IMR-90 (cell line): ENCODE measurements around the gene ERGIC1.

ENCODE experiments used
- BHLHE40 ChIP-seq: fragments of 150-350 bp; IDR thresholded peaks from 2 replicates; pipeline ENCODE4 v1.6.1; 2016; ENCODE audit warnings: mild to moderate bottlenecking, low read depth, low read length
- CEBPB ChIP-seq: IDR thresholded peaks from 2 replicates; pipeline ENCODE4 v1.6.1; 2012; ENCODE audit warnings: low read depth, low read length, improper control_type of control experiment
- FOS ChIP-seq: fragments of 150-350 bp; IDR thresholded peaks from 2 replicates; pipeline ENCODE4 v1.6.1; 2016; ENCODE audit warnings: low read depth, low read length
- POLR2A ChIP-seq: IDR thresholded peaks from 2 replicates; pipeline ENCODE4 v1.6.1; 2012; ENCODE audit warnings: mild to moderate bottlenecking, low read depth, low read length
- RAD21 ChIP-seq: IDR thresholded peaks from 2 replicates; pipeline ENCODE4 v1.6.1; 2012; ENCODE audit warnings: low read length, improper control_type of control experiment
- RCOR1 ChIP-seq: IDR thresholded peaks from 2 replicates; pipeline ENCODE4 v1.6.1; 2012; ENCODE audit warnings: mild to moderate bottlenecking, low read length, improper control_type of control experiment; ENCODE audit not compliant: insufficient replicate concordance
- RFX5 ChIP-seq: IDR thresholded peaks from 2 replicates; pipeline ENCODE4 v1.8.0; 2012; ENCODE audit warnings: low read depth, mild to moderate bottlenecking, low read length, moderate library complexity
- SMC3 ChIP-seq: fragments of 150-350 bp; IDR thresholded peaks from 2 replicates; pipeline ENCODE4 v1.6.1; 2016; ENCODE audit warnings: low read depth, mild to moderate bottlenecking, antibody characterized with exemption, low read length, moderate library complexity
- USF2 ChIP-seq: fragments of 150-350 bp; IDR thresholded peaks from 2 replicates; pipeline ENCODE4 v1.6.1; 2017; ENCODE audit warnings: mild to moderate bottlenecking, antibody characterized with exemption, low read length, low read depth
- TF ChIP-seq, protein P1 (sequence below): conservative IDR thresholded peaks from 2 replicates; pipeline ENCODE4 v1.5.1; 2012; ENCODE audit warnings: mild to moderate bottlenecking, low read depth, low read length, improper control_type of control experiment
- TF ChIP-seq, protein P2 (sequence below): fragments of 150-350 bp; IDR thresholded peaks from 2 replicates; pipeline ENCODE4 v1.6.1; 2016; ENCODE audit warnings: low read depth, mild to moderate bottlenecking, low read length, moderate library complexity, borderline replicate concordance

GRCh38 chr5:172942556-172942955, 108.5 kb downstream of the ERGIC1 start:
- TF ChIP-seq POLR2A (no peak), RCOR1 (no peak), SMC3 (no peak), RAD21 (no peak), USF2 (no peak), CEBPB (no peak), FOS (no peak), RFX5 (no peak), BHLHE40 (no peak)
- TF ChIP-seq, protein P1, sequence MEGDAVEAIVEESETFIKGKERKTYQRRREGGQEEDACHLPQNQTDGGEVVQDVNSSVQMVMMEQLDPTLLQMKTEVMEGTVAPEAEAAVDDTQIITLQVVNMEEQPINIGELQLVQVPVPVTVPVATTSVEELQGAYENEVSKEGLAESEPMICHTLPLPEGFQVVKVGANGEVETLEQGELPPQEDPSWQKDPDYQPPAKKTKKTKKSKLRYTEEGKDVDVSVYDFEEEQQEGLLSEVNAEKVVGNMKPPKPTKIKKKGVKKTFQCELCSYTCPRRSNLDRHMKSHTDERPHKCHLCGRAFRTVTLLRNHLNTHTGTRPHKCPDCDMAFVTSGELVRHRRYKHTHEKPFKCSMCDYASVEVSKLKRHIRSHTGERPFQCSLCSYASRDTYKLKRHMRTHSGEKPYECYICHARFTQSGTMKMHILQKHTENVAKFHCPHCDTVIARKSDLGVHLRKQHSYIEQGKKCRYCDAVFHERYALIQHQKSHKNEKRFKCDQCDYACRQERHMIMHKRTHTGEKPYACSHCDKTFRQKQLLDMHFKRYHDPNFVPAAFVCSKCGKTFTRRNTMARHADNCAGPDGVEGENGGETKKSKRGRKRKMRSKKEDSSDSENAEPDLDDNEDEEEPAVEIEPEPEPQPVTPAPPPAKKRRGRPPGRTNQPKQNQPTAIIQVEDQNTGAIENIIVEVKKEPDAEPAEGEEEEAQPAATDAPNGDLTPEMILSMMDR: no peak
- TF ChIP-seq, protein P2, sequence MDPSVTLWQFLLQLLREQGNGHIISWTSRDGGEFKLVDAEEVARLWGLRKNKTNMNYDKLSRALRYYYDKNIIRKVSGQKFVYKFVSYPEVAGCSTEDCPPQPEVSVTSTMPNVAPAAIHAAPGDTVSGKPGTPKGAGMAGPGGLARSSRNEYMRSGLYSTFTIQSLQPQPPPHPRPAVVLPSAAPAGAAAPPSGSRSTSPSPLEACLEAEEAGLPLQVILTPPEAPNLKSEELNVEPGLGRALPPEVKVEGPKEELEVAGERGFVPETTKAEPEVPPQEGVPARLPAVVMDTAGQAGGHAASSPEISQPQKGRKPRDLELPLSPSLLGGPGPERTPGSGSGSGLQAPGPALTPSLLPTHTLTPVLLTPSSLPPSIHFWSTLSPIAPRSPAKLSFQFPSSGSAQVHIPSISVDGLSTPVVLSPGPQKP: no peak
